H9 (cell line): Measurements from ENCODE around the gene ELAVL1. TPM values are rescaled to one million over a fixed set of nuclear protein-coding genes. Genes with fewer than 3 reads are reported as not detected.
A peak's percentile ranks its signal among the peaks of the same experiment; 100 is the strongest.

Source experiments
- DNase-seq: peaks from one replicate; pipeline ENCODE4 v3.0.0-alpha.2; 2017
- H2AFZ ChIP-seq: one replicate; pipeline ENCODE4 v1.6.1; 2013; ENCODE audit warnings: mild to moderate bottlenecking, low read length, control low read depth, moderate library complexity
- H2AK5ac ChIP-seq: 2 replicates; pipeline ENCODE4 v1.6.1; 2013; ENCODE audit warnings: low read length, control low read depth, mixed read lengths; ENCODE audit not compliant: insufficient read length
- H2BK120ac ChIP-seq: one replicate; pipeline ENCODE4 v1.6.1; 2013; ENCODE audit warnings: low read depth, mild to moderate bottlenecking, low read length, control low read depth, inconsistent platforms; ENCODE audit not compliant: poor library complexity, severe bottlenecking
- H2BK12ac ChIP-seq: 2 replicates; pipeline ENCODE4 v1.6.1; 2013; ENCODE audit warnings: low read length, control low read depth, mixed read lengths, low read depth; ENCODE audit not compliant: insufficient read length
- H2BK15ac ChIP-seq: 2 replicates; pipeline ENCODE4 v1.6.1; 2013; ENCODE audit warnings: low read depth, low read length, control low read depth
- H2BK20ac ChIP-seq: one replicate; pipeline ENCODE4 v1.6.1; 2013; ENCODE audit warnings: low read depth, mild to moderate bottlenecking, low read length, control low read depth, inconsistent platforms; ENCODE audit not compliant: poor library complexity, severe bottlenecking
- H2BK5ac ChIP-seq: 2 replicates; pipeline ENCODE4 v1.6.1; 2013; ENCODE audit warnings: low read length, control low read depth, mixed read lengths; ENCODE audit not compliant: insufficient read length
- H3K14ac ChIP-seq: 2 replicates; pipeline ENCODE4 v1.6.1; 2013; ENCODE audit warnings: low read length, control low read depth; ENCODE audit not compliant: insufficient read depth
- H3K18ac ChIP-seq: 2 replicates; pipeline ENCODE4 v1.6.1; 2013; ENCODE audit warnings: low read depth, mild to moderate bottlenecking, mixed read lengths, low read length, control low read depth; ENCODE audit not compliant: insufficient read length
- H3K23ac ChIP-seq: 2 replicates; pipeline ENCODE4 v1.6.1; 2013; ENCODE audit warnings: low read length, control low read depth, mixed read lengths, low read depth; ENCODE audit not compliant: insufficient read length
- H3K23me2 ChIP-seq: 2 replicates; pipeline ENCODE4 v1.6.1; 2013; ENCODE audit warnings: low read depth, mild to moderate bottlenecking, mixed read lengths, low read length, control low read depth; ENCODE audit not compliant: insufficient read length, poor library complexity, severe bottlenecking
- H3K27ac ChIP-seq: 2 replicates; pipeline ENCODE4 v1.5.1; 2013; ENCODE audit warnings: low read length, control low read depth, mixed read lengths, low read depth; ENCODE audit not compliant: insufficient read length
- H3K27me3 ChIP-seq: 2 replicates; pipeline ENCODE4 v1.6.1; 2013; ENCODE audit warnings: low read length, control low read depth, inconsistent platforms; ENCODE audit not compliant: insufficient read depth
- H3K4ac ChIP-seq: 2 replicates; pipeline ENCODE4 v1.6.1; 2013; ENCODE audit warnings: low read depth, mild to moderate bottlenecking, control low read depth, inconsistent platforms, low read length, moderate library complexity
- H3K4me1 ChIP-seq: 2 replicates; pipeline ENCODE4 v1.6.1; 2013; ENCODE audit warnings: low read length, control low read depth, inconsistent platforms; ENCODE audit not compliant: insufficient read depth
- H3K4me2 ChIP-seq: 2 replicates; pipeline ENCODE4 v1.6.1; 2013; ENCODE audit warnings: low read length, control low read depth, mixed read lengths; ENCODE audit not compliant: insufficient read length, insufficient read depth
- H3K56ac ChIP-seq: 2 replicates; pipeline ENCODE4 v1.6.1; 2013; ENCODE audit warnings: low read depth, mild to moderate bottlenecking, mixed read lengths, low read length, control low read depth; ENCODE audit not compliant: insufficient read length
- H3K79me1 ChIP-seq: 2 replicates; pipeline ENCODE4 v1.6.1; 2013; ENCODE audit warnings: low read depth, mild to moderate bottlenecking, moderate library complexity, low read length, control low read depth, inconsistent platforms; ENCODE audit not compliant: insufficient read depth, poor library complexity, severe bottlenecking
- H3K79me2 ChIP-seq: 2 replicates; pipeline ENCODE4 v1.6.1; 2013; ENCODE audit warnings: low read length, control low read depth, inconsistent platforms; ENCODE audit not compliant: insufficient read depth
- H3K9ac ChIP-seq: 2 replicates; pipeline ENCODE4 v1.6.1; 2013; ENCODE audit warnings: low read length, control low read depth, mixed read lengths; ENCODE audit not compliant: insufficient read length; ENCODE audit errors: extremely low read depth
- H3K9me3 ChIP-seq: one replicate; pipeline ENCODE4 v1.6.1; 2013; ENCODE audit warnings: low read depth, low read length, inconsistent platforms; ENCODE audit not compliant: control insufficient read depth
- H3T11ph ChIP-seq: one replicate; pipeline ENCODE4 v1.6.1; 2013; ENCODE audit warnings: mild to moderate bottlenecking, low read length, control low read depth, inconsistent platforms
- H4K20me1 ChIP-seq: one replicate; pipeline ENCODE4 v1.6.1; 2013; ENCODE audit not compliant: control insufficient read depth, insufficient read length, insufficient read depth
- H4K5ac ChIP-seq: 2 replicates; pipeline ENCODE4 v1.6.1; 2013; ENCODE audit warnings: low read depth, mild to moderate bottlenecking, mixed read lengths, low read length, control low read depth; ENCODE audit not compliant: insufficient read length
- H4K8ac ChIP-seq: replicated peaks from 2 replicates; pipeline ENCODE4 v1.6.1; 2013; ENCODE audit warnings: low read length, control low read depth, mixed read lengths, low read depth; ENCODE audit not compliant: insufficient read length
- H4K91ac ChIP-seq: 2 replicates; pipeline ENCODE4 v1.6.1; 2013; ENCODE audit warnings: low read depth, mild to moderate bottlenecking, moderate library complexity, mixed read lengths, low read length, control low read depth; ENCODE audit not compliant: insufficient read length
- H3K27ac Mint-ChIP-seq, 3 experiments: 2 replicates in 2 of 3; 3 replicates in 1 of 3; pipeline ENCODE4 v1.8.0; 2020 to 2021; ENCODE audit warnings: mixed read lengths in 3 of 3, mild to moderate bottlenecking in 1 of 3, moderate library complexity in 1 of 3
- H3K27me3 Mint-ChIP-seq: 2 replicates; pipeline ENCODE4 v1.8.0; 2021; ENCODE audit warnings: low read depth, mild to moderate bottlenecking, moderate library complexity, mixed read lengths
- H3K36me3 Mint-ChIP-seq, 3 experiments: 2 replicates in 2 of 3; 3 replicates in 1 of 3; pipeline ENCODE4 v1.8.0; 2020 to 2021; ENCODE audit warnings: low read depth in 3 of 3, mixed read lengths in 3 of 3; ENCODE audit not compliant: insufficient read depth in 1 of 3
- H3K4me1 Mint-ChIP-seq, 2 experiments: 2 replicates each; pipeline ENCODE4 v1.8.0; 2020; ENCODE audit warnings: mixed read lengths in 2 of 2
- H3K4me3 Mint-ChIP-seq, 2 experiments: 2 replicates in 1 of 2; 3 replicates in 1 of 2; pipeline ENCODE4 v1.8.0; 2020 to 2021; ENCODE audit warnings: mild to moderate bottlenecking in 2 of 2, mixed read lengths in 2 of 2, moderate library complexity in 1 of 2
- H3K9me3 Mint-ChIP-seq, 2 experiments: 2 replicates in 1 of 2; 3 replicates in 1 of 2; pipeline ENCODE4 v1.8.0; 2020; ENCODE audit warnings: mild to moderate bottlenecking in 2 of 2, mixed read lengths in 2 of 2, moderate library complexity in 1 of 2
- WGBS: extraction: QIAGEN DNeasy Blood & Tissue Kit; methylation state at CpG from one replicate; pipeline ENCODE4 v1.1.7; 2013; ENCODE audit warnings: missing lambda C conversion rate, low lambda C conversion rate, mixed read lengths; ENCODE audit not compliant: insufficient read length; ENCODE audit errors: extremely low coverage; 5-methylcytosine and 5-hydroxymethylcytosine counted together
- total RNA-seq: library from RNA; stranded (reverse); gene quantifications from 2 replicates; pipeline ENCODE4 v1.2.1, GENCODE V29; 2021
- TF ChIP-seq, protein P1 (sequence below): fragments of 200-600 bp; sonication (generic); conservative IDR thresholded peaks from 3 replicates; pipeline ENCODE4 v1.8.0; 2021; ENCODE audit warnings: antibody characterized with exemption, mild to moderate bottlenecking

Gene ELAVL1
- total RNA-seq, 1 experiment from 2014 or later = 149 TPM

DNA sequence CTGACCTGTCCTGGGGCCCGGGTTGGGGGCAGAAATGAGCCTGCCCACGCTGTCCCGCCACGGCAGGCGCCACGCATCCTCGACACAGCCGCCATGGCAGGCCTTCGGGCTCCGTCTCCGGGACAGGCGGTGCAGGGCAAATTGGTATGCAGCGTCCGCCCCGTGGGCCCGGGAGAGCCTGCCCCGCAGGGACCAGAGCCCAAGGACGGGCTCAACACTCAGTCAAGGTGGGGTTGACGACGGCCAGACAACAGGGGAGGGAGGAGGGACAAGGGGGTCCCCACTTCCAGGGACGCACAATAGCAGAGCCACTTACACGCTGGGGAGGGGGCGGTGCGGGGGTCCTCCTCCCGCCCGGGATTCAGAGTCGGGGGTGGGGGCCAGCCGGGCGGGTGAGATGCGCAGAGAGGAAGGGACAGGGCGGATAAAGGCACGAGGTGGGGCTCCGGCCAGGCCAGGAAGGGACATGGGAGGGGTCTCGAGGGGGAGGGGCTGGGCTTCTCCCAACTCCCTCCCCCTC lies 80.7 kb downstream of the ELAVL1 start:
- Mint-ChIP-seq H3K4me1 (peaks cover 13 to 18% of the 10 kb centered on the region in 2 experiments), H3K27ac (no peak overlapping the region), H3K36me3 (peaks cover 5 to 30% (median 12%) of the 10 kb centered on the region in 3 experiments; a peak in 5 of 7 replicates), H3K27me3 (peaks cover 4% of the 10 kb centered on the region), H3K9me3 (no peaks in the 10 kb centered on the region; a peak in 1 of 5 replicates), H3K4me3 (peak overlapping the region; percentile 37 to 46; a peak in 3 of 5 replicates)
- no peaks in the 10 kb centered on the region for H4K20me1 ChIP-seq
- no peak overlapping the region for H4K8ac ChIP-seq
- no peak overlapping the region for H2AK5ac ChIP-seq
- H3K9me3 ChIP-seq = no peaks in the 10 kb centered on the region
- no peaks in the 10 kb centered on the region for H3K79me1 ChIP-seq
- no peak overlapping the region for H3K56ac ChIP-seq
- no peak overlapping the region for H2BK15ac ChIP-seq
- H3K4me1 ChIP-seq = 0 out of 2 replicates have a peak, but pooled peaks cover 4% of the 10 kb centered on the region
- H2BK120ac ChIP-seq = no peak overlapping the region
- H3K23me2 ChIP-seq = peaks cover 3% of the 10 kb centered on the region
- TF ChIP-seq, protein P1, sequence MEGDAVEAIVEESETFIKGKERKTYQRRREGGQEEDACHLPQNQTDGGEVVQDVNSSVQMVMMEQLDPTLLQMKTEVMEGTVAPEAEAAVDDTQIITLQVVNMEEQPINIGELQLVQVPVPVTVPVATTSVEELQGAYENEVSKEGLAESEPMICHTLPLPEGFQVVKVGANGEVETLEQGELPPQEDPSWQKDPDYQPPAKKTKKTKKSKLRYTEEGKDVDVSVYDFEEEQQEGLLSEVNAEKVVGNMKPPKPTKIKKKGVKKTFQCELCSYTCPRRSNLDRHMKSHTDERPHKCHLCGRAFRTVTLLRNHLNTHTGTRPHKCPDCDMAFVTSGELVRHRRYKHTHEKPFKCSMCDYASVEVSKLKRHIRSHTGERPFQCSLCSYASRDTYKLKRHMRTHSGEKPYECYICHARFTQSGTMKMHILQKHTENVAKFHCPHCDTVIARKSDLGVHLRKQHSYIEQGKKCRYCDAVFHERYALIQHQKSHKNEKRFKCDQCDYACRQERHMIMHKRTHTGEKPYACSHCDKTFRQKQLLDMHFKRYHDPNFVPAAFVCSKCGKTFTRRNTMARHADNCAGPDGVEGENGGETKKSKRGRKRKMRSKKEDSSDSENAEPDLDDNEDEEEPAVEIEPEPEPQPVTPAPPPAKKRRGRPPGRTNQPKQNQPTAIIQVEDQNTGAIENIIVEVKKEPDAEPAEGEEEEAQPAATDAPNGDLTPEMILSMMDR = no peak
- H3K18ac ChIP-seq = no peak overlapping the region
- H3T11ph ChIP-seq = no peak overlapping the region
- H3K27ac ChIP-seq = no peak overlapping the region
- H4K5ac ChIP-seq = no peak overlapping the region
- H3K23ac ChIP-seq = no peak overlapping the region
- H2BK20ac ChIP-seq = no peak overlapping the region
- H3K14ac ChIP-seq = no peak overlapping the region
- H3K4ac ChIP-seq = no peak overlapping the region
- no CpG with 5 or more reads among the region's 34 CpGs for WGBS
- H2BK12ac ChIP-seq = no peak overlapping the region
- no peak overlapping the region for H3K9ac ChIP-seq
- H3K4me2 ChIP-seq = no peak overlapping the region
- H3K79me2 ChIP-seq = no peaks in the 10 kb centered on the region
- no peak overlapping the region for H2AFZ ChIP-seq
- no peaks in the 10 kb centered on the region for H3K27me3 ChIP-seq
- DNase-seq = no peak
- no peak overlapping the region for H4K91ac ChIP-seq
- H2BK5ac ChIP-seq = no peak overlapping the region
